Sigmoid colon (tissue), 4 donors: ENCODE results near the gene RSBN1L.

Experiments
- EP300 ChIP-seq, 4 donors: sonication (generic); formaldehyde crosslinking; IDR thresholded peaks; one replicate each; pipeline ENCODE4 v1.6.1; 2017; ENCODE audit warnings: antibody characterized with exemption in 4 of 4
- POLR2A ChIP-seq, 2 donors: fragments of 450-650 bp; IDR thresholded peaks; one replicate each; pipeline ENCODE4 v1.6.1; 2016; ENCODE audit warnings: antibody characterized with exemption in 2 of 2, mild to moderate bottlenecking in 2 of 2, moderate library complexity in 2 of 2
- POLR2AphosphoS5 ChIP-seq, 4 donors: sonication (generic); formaldehyde crosslinking; IDR thresholded peaks; one replicate each; pipeline ENCODE4 v1.6.1; 2017; ENCODE audit warnings: antibody characterized with exemption in 4 of 4
- TF ChIP-seq, protein P1 (sequence below), 4 experiments: fragments of 450-650 bp in 3 of 4; fragments of 200-600 bp in 1 of 4; IDR thresholded peaks; one replicate each; pipeline ENCODE4 v1.5.1; 2016 to 2019; ENCODE audit warnings: antibody characterized with exemption in 4 of 4, mild to moderate bottlenecking in 3 of 4, moderate library complexity in 2 of 4

DNA sequence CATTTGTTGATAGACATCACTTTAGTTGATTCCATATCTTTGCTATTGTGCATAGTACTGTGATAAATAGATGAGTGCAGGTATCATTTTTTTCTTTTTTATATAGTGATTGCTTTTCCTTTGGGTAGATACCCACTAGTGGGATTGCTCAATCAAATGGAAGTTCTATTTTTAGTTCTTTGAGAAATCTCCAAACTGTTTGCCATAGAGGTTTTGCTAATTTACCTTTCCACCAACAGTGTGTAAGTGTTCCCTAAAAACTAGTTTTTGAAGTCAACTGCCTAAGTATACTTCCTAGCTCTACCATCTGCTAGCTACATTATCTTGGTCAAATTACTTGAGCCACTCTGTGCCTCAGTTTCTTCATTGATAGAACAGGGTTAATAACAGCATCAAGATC, 31.5 kb upstream of the RSBN1L start:
- TF ChIP-seq, protein P1, sequence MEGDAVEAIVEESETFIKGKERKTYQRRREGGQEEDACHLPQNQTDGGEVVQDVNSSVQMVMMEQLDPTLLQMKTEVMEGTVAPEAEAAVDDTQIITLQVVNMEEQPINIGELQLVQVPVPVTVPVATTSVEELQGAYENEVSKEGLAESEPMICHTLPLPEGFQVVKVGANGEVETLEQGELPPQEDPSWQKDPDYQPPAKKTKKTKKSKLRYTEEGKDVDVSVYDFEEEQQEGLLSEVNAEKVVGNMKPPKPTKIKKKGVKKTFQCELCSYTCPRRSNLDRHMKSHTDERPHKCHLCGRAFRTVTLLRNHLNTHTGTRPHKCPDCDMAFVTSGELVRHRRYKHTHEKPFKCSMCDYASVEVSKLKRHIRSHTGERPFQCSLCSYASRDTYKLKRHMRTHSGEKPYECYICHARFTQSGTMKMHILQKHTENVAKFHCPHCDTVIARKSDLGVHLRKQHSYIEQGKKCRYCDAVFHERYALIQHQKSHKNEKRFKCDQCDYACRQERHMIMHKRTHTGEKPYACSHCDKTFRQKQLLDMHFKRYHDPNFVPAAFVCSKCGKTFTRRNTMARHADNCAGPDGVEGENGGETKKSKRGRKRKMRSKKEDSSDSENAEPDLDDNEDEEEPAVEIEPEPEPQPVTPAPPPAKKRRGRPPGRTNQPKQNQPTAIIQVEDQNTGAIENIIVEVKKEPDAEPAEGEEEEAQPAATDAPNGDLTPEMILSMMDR (IDR thresholded peaks at IDR 0.05), result no peak
- TF ChIP-seq POLR2AphosphoS5 (IDR thresholded peaks at IDR 0.05) (no peak), EP300 (IDR thresholded peaks at IDR 0.05) (no peak), POLR2A (IDR thresholded peaks at IDR 0.05) (no peak)
